Lung (tissue), 16 donors: ENCODE measurements around the gene CD79A. TPM values are rescaled to one million over a fixed set of nuclear protein-coding genes. Genes with fewer than 3 reads are reported as not detected.
A peak's percentile ranks its signal among the peaks of the same experiment; 100 is the strongest.

Source experiments
- ATAC-seq: fragments of 200-7000 bp; cut with Tn5 transposase; one replicate; pipeline ENCODE4 v1.9.1; 2020; ENCODE audit warnings: moderate number of reproducible peaks; ENCODE audit not compliant: insufficient read depth, low FRiP score
- DNase-seq, 3 donors: peaks; one replicate each; pipeline ENCODE4 v3.0.0-alpha.2; 2013 to 2017
- H3K27ac ChIP-seq, 2 donors: one replicate each; pipeline ENCODE4 v1.5.1; 2013; ENCODE audit warnings: mild to moderate bottlenecking in 2 of 2, moderate library complexity in 2 of 2, control low read depth in 1 of 2, inconsistent platforms in 1 of 2, low read depth in 1 of 2, low read length in 1 of 2
- H3K27me3 ChIP-seq, 3 donors: one replicate each; pipeline ENCODE4 v1.5.1; 2013; ENCODE audit warnings: low read length in 2 of 3; ENCODE audit not compliant: control insufficient read depth in 3 of 3, insufficient read depth in 3 of 3
- H3K36me3 ChIP-seq, 4 donors: one replicate each; pipeline ENCODE4 v1.5.1; 2013; ENCODE audit warnings: low read length in 4 of 4, mild to moderate bottlenecking in 1 of 4, moderate library complexity in 1 of 4; ENCODE audit not compliant: control insufficient read depth in 4 of 4, insufficient read depth in 4 of 4
- H3K4me1 ChIP-seq, 5 donors: one replicate each; pipeline ENCODE4 v1.5.1; 2013; ENCODE audit warnings: low read length in 5 of 5, mild to moderate bottlenecking in 2 of 5, moderate library complexity in 1 of 5; ENCODE audit not compliant: control insufficient read depth in 5 of 5, insufficient read depth in 5 of 5
- H3K4me3 ChIP-seq: one replicate; pipeline ENCODE4 v1.5.1; 2013; ENCODE audit warnings: mild to moderate bottlenecking, control low read depth, moderate library complexity
- H3K9ac ChIP-seq, 2 donors: one replicate each; pipeline ENCODE4 v1.5.1; 2013; ENCODE audit warnings: low read length in 2 of 2, control low read depth in 1 of 2; ENCODE audit not compliant: insufficient read depth in 1 of 2
- H3K9me3 ChIP-seq, 4 donors: one replicate each; pipeline ENCODE4 v1.5.1; 2013; ENCODE audit warnings: low read length in 3 of 4, mild to moderate bottlenecking in 1 of 4, moderate library complexity in 1 of 4; ENCODE audit not compliant: control insufficient read depth in 4 of 4, insufficient read depth in 3 of 4
- WGBS, 2 donors: extraction: QIAGEN DNeasy Blood & Tissue Kit; methylation state at CpG; one replicate each; pipeline ENCODE4 v1.1.7; 2013; 5-methylcytosine and 5-hydroxymethylcytosine counted together
- long read RNA-seq, 5 donors: transcript quantifications; one replicate each; lab custom pipeline, GENCODE V29; 2026
- polyA plus RNA-seq, 2 donors: library from polyadenylated mRNA; stranded (reverse); fragments of 200-250 nt; gene quantifications; one replicate each; pipeline ENCODE4 v1.2.1, GENCODE V29; 2013
- total RNA-seq, 2 donors: library from RNA; depleted of rRNA in 1 of 2; stranded (reverse); fragments of >200 nt in 1 of 2; gene quantifications; one replicate each; pipeline ENCODE4 v1.2.1, GENCODE V29; 2014 to 2021
- TF ChIP-seq, protein P1 (sequence below): IDR thresholded peaks from 2 replicates; pipeline ENCODE4 v1.5.1; 2012; ENCODE audit warnings: mild to moderate bottlenecking; ENCODE audit errors: control extremely low read depth, extremely low read depth
- donor health status: control.
- donor health status: control.
- donor health status: Bipolar disorder and iron deficiency.
- donor health status: healthy.
- donor health status: DM: yes; HTN: yes; CAD: no.

CD79A gene
- total RNA-seq = 10 to 100 TPM in 1 of 2 donors, 1 to 10 TPM in 1; 2.6 to 14.8 TPM
- polyA plus RNA-seq = 1 to 10 TPM; 1.4 to 9.2 TPM
- long read RNA-seq, donor 1 = 0 reads
- long read RNA-seq, donor 2, partial matches to known transcripts = 0 of 1 reads
- long read RNA-seq, donor 2, other reads (novel, unspliced or antisense) = 0 of 1 reads
- long read RNA-seq, donor 3 = 0 reads
- long read RNA-seq, donor 4 = 0 reads
- long read RNA-seq, donor 5 = 0 reads

DNA sequence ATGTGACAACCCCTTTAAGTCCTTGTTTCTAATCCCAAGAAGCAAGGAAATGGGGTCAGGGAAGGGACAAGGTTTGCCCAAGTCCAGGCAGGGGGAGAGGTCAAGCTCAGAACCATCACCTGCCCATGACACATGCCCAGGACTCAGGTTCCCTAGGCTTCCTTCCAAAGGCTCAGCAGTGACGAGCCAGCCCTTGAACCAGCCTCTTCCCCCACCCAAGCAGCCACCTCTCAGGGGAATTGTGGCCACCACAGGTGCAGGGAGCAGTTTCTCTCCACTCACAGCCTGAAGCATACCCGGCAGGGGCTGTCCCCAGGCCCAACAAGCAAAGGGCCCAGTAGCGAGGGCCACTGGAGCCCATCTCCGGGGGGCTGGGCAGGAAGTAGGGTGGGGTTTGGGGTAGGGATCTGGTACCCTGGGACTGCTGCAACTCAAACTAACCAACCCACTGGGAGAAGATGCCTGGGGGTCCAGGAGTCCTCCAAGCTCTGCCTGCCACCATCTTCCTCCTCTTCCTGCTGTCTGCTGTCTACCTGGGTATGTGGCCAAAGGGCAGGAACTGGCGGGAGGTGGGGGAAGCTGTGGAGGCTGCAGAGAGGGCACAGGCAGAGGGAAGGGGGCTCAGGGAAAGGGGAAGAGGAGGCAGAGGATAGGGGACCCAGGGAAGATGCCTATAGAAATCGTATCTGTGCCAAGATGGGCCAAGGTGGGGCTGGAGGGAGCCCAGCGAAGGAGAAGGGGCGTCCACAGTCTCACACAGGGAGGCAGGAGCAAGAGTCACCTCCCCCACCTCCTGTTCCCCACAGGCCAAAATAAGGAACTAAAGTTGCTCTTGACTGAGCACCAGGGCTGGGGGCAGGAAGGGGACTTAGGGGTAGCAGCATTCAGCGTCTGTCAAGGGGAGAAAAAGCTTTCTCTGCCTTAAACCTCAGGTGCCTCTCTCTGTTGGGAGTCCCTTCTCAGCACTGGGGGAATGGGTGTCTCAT lies at the start of gene CD79A:
TSS of gene CD79A (plus strand) at position 433 of the 986 bp plus-strand sequence. CDS start at position 459, 26 bp downstream.
- no peaks in the 10 kb centered on the region for H3K4me1 ChIP-seq
- ATAC-seq (no peak), DNase-seq (no peak)
- H3K27ac ChIP-seq = peak within 1 kb of the TSS in 1 of 2 donors; percentile 26
- no peak within 1 kb of the TSS for H3K9ac ChIP-seq
- TF ChIP-seq, protein P1, sequence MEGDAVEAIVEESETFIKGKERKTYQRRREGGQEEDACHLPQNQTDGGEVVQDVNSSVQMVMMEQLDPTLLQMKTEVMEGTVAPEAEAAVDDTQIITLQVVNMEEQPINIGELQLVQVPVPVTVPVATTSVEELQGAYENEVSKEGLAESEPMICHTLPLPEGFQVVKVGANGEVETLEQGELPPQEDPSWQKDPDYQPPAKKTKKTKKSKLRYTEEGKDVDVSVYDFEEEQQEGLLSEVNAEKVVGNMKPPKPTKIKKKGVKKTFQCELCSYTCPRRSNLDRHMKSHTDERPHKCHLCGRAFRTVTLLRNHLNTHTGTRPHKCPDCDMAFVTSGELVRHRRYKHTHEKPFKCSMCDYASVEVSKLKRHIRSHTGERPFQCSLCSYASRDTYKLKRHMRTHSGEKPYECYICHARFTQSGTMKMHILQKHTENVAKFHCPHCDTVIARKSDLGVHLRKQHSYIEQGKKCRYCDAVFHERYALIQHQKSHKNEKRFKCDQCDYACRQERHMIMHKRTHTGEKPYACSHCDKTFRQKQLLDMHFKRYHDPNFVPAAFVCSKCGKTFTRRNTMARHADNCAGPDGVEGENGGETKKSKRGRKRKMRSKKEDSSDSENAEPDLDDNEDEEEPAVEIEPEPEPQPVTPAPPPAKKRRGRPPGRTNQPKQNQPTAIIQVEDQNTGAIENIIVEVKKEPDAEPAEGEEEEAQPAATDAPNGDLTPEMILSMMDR = no peak
- H3K9me3 ChIP-seq = no peaks in the 10 kb centered on the region
- WGBS, 2 donors = 24 to 59% methylated on average over 9 of the region's 9 CpGs
- H3K36me3 ChIP-seq = no peaks in the 10 kb centered on the region
- peaks cover 0 to 3% (median 0%) of the 10 kb centered on the region in 3 donors for H3K27me3 ChIP-seq
- no peak within 1 kb of the TSS for H3K4me3 ChIP-seq

DNA sequence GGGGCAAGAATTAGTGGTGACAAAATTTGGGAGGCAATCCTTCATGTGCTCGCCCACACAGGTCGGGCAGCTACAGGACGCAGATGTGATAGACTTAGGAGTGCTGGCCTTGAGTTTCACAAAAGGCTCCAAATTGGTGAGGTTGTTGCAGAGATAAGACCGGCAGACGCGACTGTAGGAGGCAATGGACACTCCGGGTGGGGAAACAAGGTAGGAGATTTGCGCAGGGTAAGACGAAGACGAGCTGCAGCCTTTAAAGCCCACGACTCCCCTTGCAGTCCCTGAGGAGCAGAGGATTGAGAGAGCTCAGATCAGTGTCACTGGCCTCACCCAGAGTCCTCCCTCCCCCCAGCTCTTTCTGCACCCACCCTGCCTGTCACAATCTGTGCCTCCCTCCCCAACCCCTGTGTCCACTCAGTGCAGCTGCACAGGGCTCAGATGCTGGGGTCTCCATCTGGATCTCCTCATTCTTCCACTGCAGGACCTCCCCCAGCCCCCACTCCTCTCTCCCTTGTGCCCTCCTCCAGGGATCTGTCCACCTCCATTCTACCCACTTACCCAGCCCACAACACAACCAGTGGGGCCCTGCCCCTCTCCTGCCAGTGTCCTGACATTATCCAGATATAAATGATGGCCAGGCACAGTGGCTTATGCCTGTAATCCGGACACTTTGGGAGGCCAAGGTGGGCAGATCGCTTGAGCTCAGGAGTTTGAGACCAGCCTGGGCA lies 38.9 kb upstream of the CD79A start:
- H3K4me1 ChIP-seq = no peaks in the 10 kb centered on the region
- H3K9ac ChIP-seq = no peak overlapping the region
- 68 to 81% methylated on average over 13 of the region's 13 CpGs for WGBS, 2 donors
- H3K9me3 ChIP-seq = no peaks in the 10 kb centered on the region
- TF ChIP-seq, protein P1 = no peak
- no peak for ATAC-seq
- peaks cover 0 to 13% (median 0%) of the 10 kb centered on the region in 3 donors for H3K27me3 ChIP-seq
- DNase-seq = no peak
- H3K27ac ChIP-seq = no peak overlapping the region
- H3K36me3 ChIP-seq = no peaks in the 10 kb centered on the region
- H3K4me3 ChIP-seq = no peak overlapping the region

DNA sequence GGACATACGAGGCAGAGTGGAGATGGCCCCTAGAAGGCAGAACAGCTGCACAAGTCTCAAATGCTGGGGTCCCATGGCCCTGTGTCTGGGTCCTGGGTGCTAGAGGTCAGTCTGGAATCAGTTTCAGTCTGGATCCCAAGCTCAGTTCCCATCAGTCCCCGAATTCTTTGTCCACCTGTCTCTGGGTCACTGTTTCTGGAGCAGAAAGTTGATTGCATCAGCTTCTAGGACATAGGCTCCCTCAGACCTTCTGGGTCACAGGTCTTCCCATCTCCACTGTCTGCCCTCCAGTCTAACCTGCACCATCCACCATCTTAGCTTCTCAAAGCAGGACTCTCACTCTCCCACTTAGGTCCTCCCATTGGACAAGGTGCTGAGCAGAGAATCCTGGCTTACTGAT lies 37.9 kb upstream of the CD79A start:
- no peaks in the 10 kb centered on the region for H3K36me3 ChIP-seq
- ATAC-seq (no peak), DNase-seq (no peak)
- H3K4me1 ChIP-seq = no peaks in the 10 kb centered on the region
- H3K4me3 ChIP-seq = no peak overlapping the region
- no peak overlapping the region for H3K27ac ChIP-seq
- TF ChIP-seq, protein P1 = no peak
- peaks cover 0 to 18% (median 0%) of the 10 kb centered on the region in 3 donors for H3K27me3 ChIP-seq
- no peak overlapping the region for H3K9ac ChIP-seq
- 61 to 72% methylated on average over 2 of the region's 2 CpGs for WGBS, 2 donors
- no peaks in the 10 kb centered on the region for H3K9me3 ChIP-seq
